NCI-H748 treated with DMSO at 0.1 percent for 48 hours (cell line): ENCODE results near the gene TGFBR2.
A peak's percentile ranks its signal among the peaks of the same experiment; 100 is the strongest.

Source experiments
- DNase-seq: peaks from one replicate; lab custom pipeline; 2025; lab: John Stamatoyannopoulos, UW

Gene TGFBR2

GRCh38 chr3:30602946-30603345, 3.5 kb upstream of the TGFBR2 start:
- no peak for DNase-seq

- no peak for DNase-seq
These were observed 2.3 kb upstream of the TGFBR2 start for GRCh38 chr3:30604093-30604492.

GRCh38 chr3:30604558-30604957, 1.8 kb upstream of the TGFBR2 start:
- DNase-seq = no peak

GRCh38 chr3:30605005-30605404, 1.4 kb upstream of the TGFBR2 start:
- no peak for DNase-seq

- no peak for DNase-seq
These were observed 598 bp upstream of the TGFBR2 start for GRCh38 chr3:30605706-30606300.

GRCh38 chr3:30607032-30607833, 832 bp downstream of the TGFBR2 start:
- DNase-seq = peak; percentile 10

- no peak for DNase-seq
These were observed 2.2 kb downstream of the TGFBR2 start for GRCh38 chr3:30608598-30608947.

- no peak for DNase-seq
These were observed 3.7 kb downstream of the TGFBR2 start for GRCh38 chr3:30609930-30610701.

GRCh38 chr3:30610702-30611368, 4.4 kb downstream of the TGFBR2 start:
- no peak for DNase-seq

- DNase-seq = no peak
These were observed 5.4 kb downstream of the TGFBR2 start for GRCh38 chr3:30611613-30612436.

- DNase-seq = no peak
These were observed 6.2 kb downstream of the TGFBR2 start for GRCh38 chr3:30612437-30613132.

- no peak for DNase-seq
These were observed 6.9 kb downstream of the TGFBR2 start for GRCh38 chr3:30613133-30613825.

GRCh38 chr3:30614373-30614772, 8.0 kb downstream of the TGFBR2 start:
- no peak for DNase-seq

- no peak for DNase-seq
These were observed 8.5 kb downstream of the TGFBR2 start for GRCh38 chr3:30614943-30615342.

- no peak for DNase-seq
These were observed 9.4 kb downstream of the TGFBR2 start for GRCh38 chr3:30615615-30616346.

- no peak for DNase-seq
These were observed 10.1 kb downstream of the TGFBR2 start for GRCh38 chr3:30616347-30617027.

- no peak for DNase-seq
These were observed 10.7 kb downstream of the TGFBR2 start for GRCh38 chr3:30617069-30617468.

- no peak for DNase-seq
These were observed 11.3 kb downstream of the TGFBR2 start for GRCh38 chr3:30617653-30618052.

- DNase-seq = no peak
These were observed 12.1 kb downstream of the TGFBR2 start for GRCh38 chr3:30618526-30618925.
